Renal pelvis (tissue), 4 donors: ENCODE data around the gene ACOXL. TPM values are rescaled to one million over a fixed set of nuclear protein-coding genes. Genes with fewer than 3 reads are reported as not detected.
A peak's percentile ranks its signal among the peaks of the same experiment; 100 is the strongest.

Experiments used
- DNase-seq: peaks from one replicate; pipeline ENCODE4 v3.0.0-alpha.2; 2013
- polyA plus RNA-seq, 3 donors: library from polyadenylated mRNA; unstranded; fragments of 120-200 nt; gene quantifications; one replicate each; pipeline ENCODE4 v1.2.1, GENCODE V29; 2013; ENCODE audit not compliant: insufficient read length in 3 of 3

Gene ACOXL
- polyA plus RNA-seq, 3 donors: 0.65 to 0.99 (median 0.93) TPM

GRCh38 chr2:110827511-110827910, 95.1 kb downstream of the ACOXL start:
- no peak for DNase-seq

- DNase-seq: no peak
Measured at GRCh38 chr2:110828330-110828729, 96.0 kb downstream of the ACOXL start.

GRCh38 chr2:110829413-110830146, 97.2 kb downstream of the ACOXL start:
- no peak for DNase-seq

- DNase-seq: no peak
Measured at GRCh38 chr2:110832740-110833139, 100.4 kb downstream of the ACOXL start.

- DNase-seq: no peak
Measured at GRCh38 chr2:110834134-110834827, 101.9 kb downstream of the ACOXL start.

GRCh38 chr2:110836671-110837070, 104.3 kb downstream of the ACOXL start:
- no peak for DNase-seq

GRCh38 chr2:110837446-110838409, 105.4 kb downstream of the ACOXL start:
- peak; percentile 73 for DNase-seq

- no peak for DNase-seq
Measured at GRCh38 chr2:110838657-110839384, 106.4 kb downstream of the ACOXL start.

GRCh38 chr2:110840508-110840907, 108.1 kb downstream of the ACOXL start:
- DNase-seq: no peak

GRCh38 chr2:110842048-110842447, 109.7 kb downstream of the ACOXL start:
- DNase-seq: no peak

GRCh38 chr2:110843496-110843895, 111.1 kb downstream of the ACOXL start:
- no peak for DNase-seq

GRCh38 chr2:110843959-110844510, 111.7 kb downstream of the ACOXL start:
- no peak for DNase-seq

- DNase-seq: no peak
Measured at GRCh38 chr2:110847651-110848050, 115.3 kb downstream of the ACOXL start.

GRCh38 chr2:110848071-110848470, 115.7 kb downstream of the ACOXL start:
- DNase-seq: no peak

- DNase-seq: no peak
Measured at GRCh38 chr2:110848519-110849030, 116.2 kb downstream of the ACOXL start.

- no peak for DNase-seq
Measured at GRCh38 chr2:110851531-110851930, 119.2 kb downstream of the ACOXL start.

GRCh38 chr2:110852051-110852450, 119.7 kb downstream of the ACOXL start:
- no peak for DNase-seq

- no peak for DNase-seq
Measured at GRCh38 chr2:110852541-110853263, 120.3 kb downstream of the ACOXL start.

GRCh38 chr2:110853516-110853915, 121.1 kb downstream of the ACOXL start:
- no peak for DNase-seq

- no peak for DNase-seq
Measured at GRCh38 chr2:110853948-110854347, 121.6 kb downstream of the ACOXL start.
